ENCODE results near the gene SAFB.

GRCh38 chr19:5609881-5610448 lies 12.9 kb upstream of the SAFB start:
- no peak for TF ChIP-seq CTCF (IDR thresholded peaks at IDR 0.05)
- TF ChIP-seq POLR2A (IDR thresholded peaks at IDR 0.05) = no peak

Measured in esophagus squamous epithelium (tissue), 4 donors.